Lower leg skin (tissue), 4 donors: ENCODE results near the gene MAP4. TPM values are rescaled to one million over a fixed set of nuclear protein-coding genes. Genes with fewer than 3 reads are reported as not detected.

ENCODE experiments used
- DNase-seq, 2 donors: peaks; one replicate each; pipeline ENCODE4 v3.0.0-alpha.2; 2019; ENCODE audit warnings: low spot score in 2 of 2
- H3K4me3 ChIP-seq: fragments of 200-600 bp; sonication (generic); 2 replicates; pipeline ENCODE4 v1.5.1; 2017; ENCODE audit warnings: mild to moderate bottlenecking, low read depth; ENCODE audit not compliant: poor library complexity, severe bottlenecking
- POLR2A ChIP-seq, 2 donors: fragments of 450-650 bp; IDR thresholded peaks; one replicate each; pipeline ENCODE4 v1.6.1; 2016 to 2017; ENCODE audit warnings: antibody characterized with exemption in 2 of 2, mild to moderate bottlenecking in 1 of 2, moderate library complexity in 1 of 2
- WGBS, 2 donors: methylation state at CpG; one replicate each; pipeline ENCODE4 v1.1.5; 2018; 5-methylcytosine and 5-hydroxymethylcytosine counted together
- intact Hi-C: fragments of 100-400 bp; cut with DNase I; formaldehyde crosslinking; loops from one replicate; pipeline ENCODE4 v1.15.0; 2023; ENCODE audit warnings: low total_unique reads
- total RNA-seq, 4 donors: library from RNA; depleted of rRNA; stranded (reverse); fragments of >200 nt; gene quantifications; one replicate each; pipeline ENCODE4 v1.1.0, GENCODE V29; 2016
- TF ChIP-seq, protein P1 (sequence below), 3 donors: fragments of 450-650 bp; IDR thresholded peaks; one replicate each; pipeline ENCODE4 v1.5.1; 2016; ENCODE audit warnings: antibody characterized with exemption in 3 of 3, mild to moderate bottlenecking in 3 of 3, moderate library complexity in 2 of 3

MAP4 gene
- total RNA-seq, 4 donors from 2014 or later = 102 to 161 (median 126) TPM

DNA sequence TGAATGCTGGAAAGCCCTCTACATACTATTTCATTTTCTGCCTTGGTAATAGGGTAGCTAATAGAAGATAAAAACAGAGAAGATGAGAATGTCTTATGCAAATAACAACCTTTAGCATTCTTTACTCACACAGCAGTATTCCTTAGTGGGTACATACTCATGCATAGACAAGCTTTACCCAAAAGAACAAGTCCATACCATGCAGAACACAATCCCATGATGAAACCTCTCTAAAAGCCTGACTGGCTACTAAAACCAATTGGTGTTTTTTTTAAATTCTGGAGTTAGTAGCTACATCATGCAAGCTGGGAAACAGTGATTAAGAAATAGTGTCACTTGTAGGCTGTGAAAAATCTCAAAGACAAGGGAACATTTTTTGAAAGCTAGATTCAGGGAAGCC is 108.4 kb downstream of the MAP4 start:
- H3K4me3 ChIP-seq = no peak overlapping the region
- intact Hi-C loops = no loop called here
- no peak for DNase-seq
- TF ChIP-seq, protein P1, sequence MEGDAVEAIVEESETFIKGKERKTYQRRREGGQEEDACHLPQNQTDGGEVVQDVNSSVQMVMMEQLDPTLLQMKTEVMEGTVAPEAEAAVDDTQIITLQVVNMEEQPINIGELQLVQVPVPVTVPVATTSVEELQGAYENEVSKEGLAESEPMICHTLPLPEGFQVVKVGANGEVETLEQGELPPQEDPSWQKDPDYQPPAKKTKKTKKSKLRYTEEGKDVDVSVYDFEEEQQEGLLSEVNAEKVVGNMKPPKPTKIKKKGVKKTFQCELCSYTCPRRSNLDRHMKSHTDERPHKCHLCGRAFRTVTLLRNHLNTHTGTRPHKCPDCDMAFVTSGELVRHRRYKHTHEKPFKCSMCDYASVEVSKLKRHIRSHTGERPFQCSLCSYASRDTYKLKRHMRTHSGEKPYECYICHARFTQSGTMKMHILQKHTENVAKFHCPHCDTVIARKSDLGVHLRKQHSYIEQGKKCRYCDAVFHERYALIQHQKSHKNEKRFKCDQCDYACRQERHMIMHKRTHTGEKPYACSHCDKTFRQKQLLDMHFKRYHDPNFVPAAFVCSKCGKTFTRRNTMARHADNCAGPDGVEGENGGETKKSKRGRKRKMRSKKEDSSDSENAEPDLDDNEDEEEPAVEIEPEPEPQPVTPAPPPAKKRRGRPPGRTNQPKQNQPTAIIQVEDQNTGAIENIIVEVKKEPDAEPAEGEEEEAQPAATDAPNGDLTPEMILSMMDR (IDR thresholded peaks at IDR 0.05) = no peak
- TF ChIP-seq POLR2A (IDR thresholded peaks at IDR 0.05) = no peak

DNA sequence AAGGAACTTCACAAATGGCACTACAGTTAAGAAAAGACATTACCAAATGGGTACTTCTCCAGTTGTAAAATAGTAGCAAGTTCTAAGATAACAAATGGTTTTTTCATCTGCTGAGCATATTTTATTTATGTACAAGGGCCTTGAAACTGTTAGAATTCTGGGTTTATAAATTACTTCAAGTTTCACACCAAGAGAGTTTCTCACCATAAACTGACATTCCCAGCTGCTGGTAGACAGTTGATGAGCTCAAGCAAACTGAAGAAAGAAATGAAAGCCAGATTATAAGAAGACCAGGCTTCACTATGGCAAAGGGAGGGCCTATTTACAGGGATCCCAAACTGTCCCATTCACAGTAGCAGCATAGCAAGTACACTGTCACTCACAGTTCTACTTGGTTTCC is 113.5 kb downstream of the MAP4 start:
- intact Hi-C loops = no loop called here
- DNase-seq = no peak
- no peak for TF ChIP-seq POLR2A (IDR thresholded peaks at IDR 0.05)
- TF ChIP-seq, protein P1 (IDR thresholded peaks at IDR 0.05) = no peak
- no peak overlapping the region for H3K4me3 ChIP-seq

DNA sequence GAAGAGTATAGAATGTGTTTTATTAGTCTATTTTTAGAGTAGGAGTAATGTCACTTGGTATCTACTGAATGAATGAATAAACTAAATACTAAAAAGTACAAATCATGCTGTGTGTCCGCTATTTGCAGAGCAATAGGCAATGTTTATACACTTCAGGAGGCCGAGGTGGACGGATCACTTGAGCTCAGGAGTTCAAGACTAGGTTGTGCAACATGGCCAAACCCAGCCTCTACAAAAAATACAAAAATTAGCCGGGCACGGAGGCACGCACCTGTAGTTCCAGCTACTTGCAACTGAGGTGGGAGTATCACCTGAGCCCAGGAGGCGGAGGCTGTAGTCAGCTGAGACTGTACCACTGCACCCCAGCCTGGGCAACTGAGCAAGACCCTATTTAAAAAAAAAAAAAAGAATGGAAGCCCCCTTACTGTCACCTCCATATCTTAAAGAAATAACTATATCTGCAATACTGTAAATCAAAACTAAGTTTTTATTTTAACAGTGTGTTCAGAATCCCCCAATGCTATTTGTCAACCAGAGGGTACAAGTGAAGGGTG is 114.9 kb downstream of the MAP4 start:
- TF ChIP-seq POLR2A (IDR thresholded peaks at IDR 0.05) = no peak
- TF ChIP-seq, protein P1 (IDR thresholded peaks at IDR 0.05) = no peak
- intact Hi-C loops = no loop called here
- no peak for DNase-seq
- 92 to 96% methylated on average over 7 of the region's 7 CpGs for WGBS, 2 donors
- no peak overlapping the region for H3K4me3 ChIP-seq

DNA sequence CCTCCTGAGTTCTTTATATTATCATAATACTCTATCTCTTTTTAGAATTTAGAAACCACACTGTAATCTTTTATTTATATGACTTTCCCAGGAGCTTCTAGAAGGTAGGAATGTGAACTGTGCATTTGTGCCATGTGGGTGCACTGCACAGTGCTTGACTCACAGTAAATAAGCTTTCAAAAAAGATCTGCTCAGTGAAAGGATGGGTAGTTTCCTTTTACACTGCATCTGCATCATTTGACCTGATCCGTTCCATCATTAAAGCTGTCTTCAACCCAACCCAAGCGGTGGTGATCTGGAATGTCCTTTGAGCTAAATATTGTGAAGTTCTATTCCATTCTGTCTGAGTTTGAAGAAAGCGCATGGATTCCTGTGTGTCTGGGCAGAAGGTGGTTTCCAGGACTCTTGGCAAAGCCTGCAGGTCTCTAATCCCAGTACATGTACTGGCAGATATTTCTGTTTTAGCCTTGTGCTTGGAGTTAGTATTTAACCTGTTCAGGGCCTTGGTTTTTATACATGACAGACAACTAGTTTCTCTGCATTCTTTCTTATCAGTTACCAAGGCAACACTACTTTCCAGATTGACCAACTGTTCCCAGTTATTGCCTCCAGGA is 116.6 kb downstream of the MAP4 start:
- 60 to 62% methylated on average over 3 of the region's 3 CpGs for WGBS, 2 donors
- DNase-seq = no peak
- intact Hi-C loops = no loop called here
- TF ChIP-seq POLR2A (IDR thresholded peaks at IDR 0.05) = no peak
- TF ChIP-seq, protein P1 (IDR thresholded peaks at IDR 0.05) = no peak
- no peak overlapping the region for H3K4me3 ChIP-seq

DNA sequence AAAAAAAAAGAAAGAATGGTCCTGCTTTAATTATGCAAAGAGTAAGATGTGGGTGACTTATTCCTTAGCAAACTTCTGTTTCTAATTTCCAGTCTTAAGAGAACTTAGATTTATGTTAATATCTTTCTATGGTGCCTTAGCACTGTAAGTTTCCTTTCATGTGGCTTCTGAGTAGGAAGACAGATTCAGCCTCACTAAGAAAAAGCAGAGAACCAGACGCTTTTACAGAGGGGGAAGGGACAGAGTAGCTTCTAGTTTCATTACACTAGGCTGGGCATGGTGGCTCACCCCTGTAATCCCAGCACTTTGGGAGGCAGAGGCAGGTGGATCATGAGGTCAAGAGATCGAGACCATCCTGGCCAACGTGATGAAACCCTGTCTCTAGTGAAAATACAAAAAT is 118.3 kb downstream of the MAP4 start:
- DNase-seq = no peak
- intact Hi-C loops = no loop called here
- TF ChIP-seq, protein P1 (IDR thresholded peaks at IDR 0.05) = no peak
- TF ChIP-seq POLR2A (IDR thresholded peaks at IDR 0.05) = no peak
- H3K4me3 ChIP-seq = no peak overlapping the region
- WGBS, 2 donors = 84 to 89% methylated on average over 3 of the region's 3 CpGs

DNA sequence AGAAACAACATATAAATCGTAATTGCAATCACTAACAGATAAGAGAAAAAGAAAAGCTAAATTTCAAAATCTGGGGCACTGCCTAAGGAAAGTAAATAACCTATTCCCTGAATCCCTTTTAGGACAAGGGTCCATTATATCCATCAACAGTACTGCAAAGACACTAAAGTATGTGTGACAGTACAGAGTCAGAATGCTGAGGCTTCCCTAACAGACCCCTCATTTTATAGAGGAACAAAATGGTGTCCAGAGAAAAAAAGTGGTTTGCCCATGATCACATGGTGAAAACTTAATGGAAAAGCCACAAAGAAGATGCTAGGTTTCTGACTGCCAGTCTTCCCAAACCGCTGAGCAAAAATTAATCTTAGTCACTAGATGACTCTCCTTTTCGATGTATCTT is 119.5 kb downstream of the MAP4 start:
- WGBS, 2 donors = 94 to 95% methylated on average over 3 of the region's 3 CpGs
- no peak for DNase-seq
- no peak overlapping the region for H3K4me3 ChIP-seq
- TF ChIP-seq POLR2A (IDR thresholded peaks at IDR 0.05) = no peak
- TF ChIP-seq, protein P1 (IDR thresholded peaks at IDR 0.05) = no peak
- intact Hi-C loops = no loop called here
